HepG2 (cell line): ENCODE results near the gene NCF4.

Source experiments
- JUNB ChIP-seq: sonication (generic); formaldehyde crosslinking; IDR thresholded peaks from 2 replicates; pipeline ENCODE4 v1.8.0; 2022; ENCODE audit warnings: missing genetic modification reagents, mild to moderate bottlenecking, borderline replicate concordance
- KLF9 ChIP-seq: IDR thresholded peaks from 2 replicates; pipeline ENCODE4 v1.6.1; 2016; ENCODE audit warnings: low read depth

DNA sequence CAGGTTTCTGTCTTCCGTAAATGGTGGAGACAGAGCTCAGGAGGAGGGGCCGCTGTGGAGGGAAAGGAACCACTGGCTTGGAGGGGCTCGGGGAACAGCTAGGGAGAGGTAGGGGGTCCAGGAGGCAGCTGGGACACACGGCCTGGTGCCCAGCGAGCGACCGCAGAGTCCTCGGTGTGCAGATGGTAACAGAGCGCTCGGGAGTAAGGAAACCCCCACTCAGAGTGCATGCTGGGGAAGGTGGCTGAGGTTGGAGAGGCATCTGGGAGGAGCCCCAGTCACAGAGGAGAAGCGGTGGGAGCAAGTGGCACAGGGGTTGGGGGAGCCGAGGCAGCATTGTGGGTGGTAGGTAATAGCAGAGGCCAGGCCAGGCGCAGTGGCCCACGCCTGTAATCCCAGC, 10.8 kb upstream of the NCF4 start:
- TF ChIP-seq JUNB: no peak
- TF ChIP-seq KLF9 (CRISPR knock-in tag): no peak
